Astrocyte of the cerebellum (primary cell): ENCODE measurements around the gene RNLS.

Experiments used
- DNase-seq: peaks from one replicate; pipeline ENCODE4 v3.0.0-alpha.2; 2011; ENCODE audit warnings: low read depth
- H3K4me3 ChIP-seq: 2 replicates; pipeline ENCODE4 v1.5.1; 2011; ENCODE audit warnings: mild to moderate bottlenecking, low read depth, low read length, moderate library complexity
- in situ Hi-C: cut with HindIII; loops from 2 replicates; pipeline ENCODE4 v1.10.0; 2017; ENCODE audit warnings: low sequenced_read_pairs
- TF ChIP-seq, protein P1 (sequence below): IDR thresholded peaks from 2 replicates; pipeline ENCODE4 v1.5.1; 2012; ENCODE audit warnings: low read length, low read depth, moderate library complexity, mild to moderate bottlenecking; ENCODE audit errors: missing control alignments

The RNLS gene

GRCh38 chr10:88299787-88300186 is 283.3 kb downstream of the RNLS start:
- TF ChIP-seq, protein P1, sequence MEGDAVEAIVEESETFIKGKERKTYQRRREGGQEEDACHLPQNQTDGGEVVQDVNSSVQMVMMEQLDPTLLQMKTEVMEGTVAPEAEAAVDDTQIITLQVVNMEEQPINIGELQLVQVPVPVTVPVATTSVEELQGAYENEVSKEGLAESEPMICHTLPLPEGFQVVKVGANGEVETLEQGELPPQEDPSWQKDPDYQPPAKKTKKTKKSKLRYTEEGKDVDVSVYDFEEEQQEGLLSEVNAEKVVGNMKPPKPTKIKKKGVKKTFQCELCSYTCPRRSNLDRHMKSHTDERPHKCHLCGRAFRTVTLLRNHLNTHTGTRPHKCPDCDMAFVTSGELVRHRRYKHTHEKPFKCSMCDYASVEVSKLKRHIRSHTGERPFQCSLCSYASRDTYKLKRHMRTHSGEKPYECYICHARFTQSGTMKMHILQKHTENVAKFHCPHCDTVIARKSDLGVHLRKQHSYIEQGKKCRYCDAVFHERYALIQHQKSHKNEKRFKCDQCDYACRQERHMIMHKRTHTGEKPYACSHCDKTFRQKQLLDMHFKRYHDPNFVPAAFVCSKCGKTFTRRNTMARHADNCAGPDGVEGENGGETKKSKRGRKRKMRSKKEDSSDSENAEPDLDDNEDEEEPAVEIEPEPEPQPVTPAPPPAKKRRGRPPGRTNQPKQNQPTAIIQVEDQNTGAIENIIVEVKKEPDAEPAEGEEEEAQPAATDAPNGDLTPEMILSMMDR, result no peak
- no peak overlapping the region for H3K4me3 ChIP-seq
- DNase-seq, result no peak
- in situ Hi-C loops, result no loop called here

DNA sequence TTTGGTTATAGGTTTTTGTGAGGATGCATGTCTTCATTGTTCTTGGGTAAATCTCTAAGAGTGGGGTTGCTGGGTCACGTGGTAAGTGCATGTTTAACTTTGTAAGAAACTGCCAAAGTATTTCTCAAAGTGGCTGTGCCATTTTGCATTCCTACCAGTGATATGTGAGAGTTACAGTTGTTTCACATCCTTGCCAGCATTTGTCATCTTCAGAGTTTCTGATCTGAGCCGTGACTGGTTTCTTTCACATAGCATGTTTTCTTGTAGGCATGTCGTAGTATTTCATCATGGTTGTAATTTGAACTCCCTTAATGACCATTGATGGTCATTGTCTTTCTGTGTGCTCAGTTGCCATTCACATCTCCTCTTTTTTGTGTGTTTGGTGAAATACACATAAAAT is 286.0 kb downstream of the RNLS start:
- in situ Hi-C loops, result no loop called here
- TF ChIP-seq, protein P1, result no peak
- H3K4me3 ChIP-seq, result no peak overlapping the region
- DNase-seq, result no peak

DNA sequence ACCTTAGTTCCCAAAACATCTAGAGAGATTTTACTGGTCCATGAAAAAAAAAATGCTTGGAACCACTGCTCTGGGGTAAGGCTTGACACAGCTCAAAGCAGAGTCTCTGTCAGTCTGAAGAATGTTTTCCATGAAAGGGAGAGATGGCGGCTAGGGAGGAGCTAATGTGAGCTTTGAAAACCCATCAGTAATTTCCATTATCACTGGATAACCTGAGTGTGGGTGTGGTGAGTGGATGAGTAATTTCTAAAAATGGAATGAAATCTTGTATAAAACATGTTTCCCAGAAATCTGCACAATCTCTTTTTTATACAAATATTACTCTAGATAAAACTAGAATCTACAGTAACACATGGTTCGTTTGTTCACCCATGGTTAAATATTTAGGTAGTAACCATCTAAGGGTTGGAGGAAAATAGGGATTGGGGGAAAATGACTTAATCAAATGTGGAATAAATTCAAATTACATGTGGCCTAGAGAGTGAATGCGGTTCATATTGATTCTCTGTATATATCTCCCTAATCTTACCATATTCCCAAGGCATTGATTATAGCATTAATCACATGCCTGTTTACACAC is 289.4 kb downstream of the RNLS start:
- TF ChIP-seq, protein P1, result no peak
- no peak overlapping the region for H3K4me3 ChIP-seq
- in situ Hi-C loops, result no loop called here
- no peak for DNase-seq

- in situ Hi-C loops, result no loop called here
- H3K4me3 ChIP-seq, result no peak overlapping the region
- DNase-seq, result no peak
- TF ChIP-seq, protein P1, result no peak
Observed at GRCh38 chr10:88293073-88293472, 290.0 kb downstream of the RNLS start.

GRCh38 chr10:88292185-88292514 is 291.0 kb downstream of the RNLS start:
- H3K4me3 ChIP-seq, result no peak overlapping the region
- DNase-seq, result no peak
- TF ChIP-seq, protein P1, result no peak
- in situ Hi-C loops, result no loop called here

DNA sequence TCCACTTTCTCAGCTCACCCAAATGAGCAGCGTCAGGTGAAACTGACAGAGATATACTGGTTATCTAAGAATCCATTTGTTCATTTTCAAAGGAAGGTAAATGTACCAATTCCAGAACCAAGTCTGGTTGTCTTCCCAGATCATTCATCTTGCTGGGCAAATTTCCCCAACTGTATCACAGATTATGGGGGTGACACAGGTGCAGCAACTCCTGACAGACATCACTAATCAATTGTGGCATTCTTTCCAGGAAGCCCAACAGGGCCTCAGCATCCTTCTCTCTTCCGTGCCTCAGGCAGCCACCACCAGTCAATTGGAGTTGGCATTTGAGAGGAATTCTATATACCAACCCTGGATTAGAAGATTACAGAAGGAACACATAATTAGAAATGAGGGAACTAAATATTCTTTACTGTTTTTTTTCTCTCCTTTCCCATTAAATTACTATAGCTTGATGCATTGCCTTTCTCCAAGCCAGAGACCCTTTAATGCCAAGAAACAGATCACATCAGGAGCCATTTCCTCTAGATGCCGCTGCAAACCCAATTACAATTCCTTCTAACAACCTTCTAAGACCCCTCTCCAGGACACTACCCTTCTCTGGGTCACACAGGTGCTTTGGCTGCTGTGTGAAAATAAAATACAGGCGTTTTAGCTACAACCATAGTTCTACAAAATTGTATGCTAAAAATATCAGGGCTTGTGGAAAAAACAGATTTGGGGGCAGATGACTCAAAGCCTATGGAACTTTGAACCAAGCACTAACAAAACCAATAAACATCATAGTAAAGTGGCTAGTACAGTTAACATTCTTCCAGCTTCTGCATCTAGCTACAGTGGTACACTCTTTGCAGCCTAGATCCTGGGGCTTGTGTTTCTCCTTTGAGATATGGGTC is 291.6 kb downstream of the RNLS start:
- DNase-seq, result no peak
- no peak overlapping the region for H3K4me3 ChIP-seq
- in situ Hi-C loops, result no loop called here
- TF ChIP-seq, protein P1, result no peak
